ENCODE measurements around the gene GDPD4.

GDPD4 gene

DNA sequence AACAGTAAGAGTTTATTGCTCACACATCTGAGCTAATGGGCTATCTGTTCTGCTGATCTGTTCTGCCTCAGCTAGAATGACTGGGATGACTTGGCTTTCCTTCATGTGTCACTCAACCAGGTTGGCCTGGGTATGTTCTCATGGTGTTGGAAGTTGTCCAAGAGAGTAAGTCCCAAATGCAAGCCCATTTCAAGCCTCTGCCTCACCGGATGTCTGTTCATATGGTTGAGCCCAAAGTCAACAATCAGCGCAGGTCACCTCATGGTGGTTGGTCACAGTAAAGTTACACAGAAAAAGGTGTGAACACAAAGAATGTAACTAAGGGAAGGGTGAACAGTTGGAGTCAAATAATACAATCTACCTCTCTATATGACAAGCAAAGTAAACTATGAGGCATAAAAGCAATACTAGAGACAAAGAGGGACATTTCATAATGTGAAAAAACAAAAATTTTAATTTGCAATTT lies 1.9 kb downstream of the GDPD4 start:
- DNase-seq = no peak

DNA sequence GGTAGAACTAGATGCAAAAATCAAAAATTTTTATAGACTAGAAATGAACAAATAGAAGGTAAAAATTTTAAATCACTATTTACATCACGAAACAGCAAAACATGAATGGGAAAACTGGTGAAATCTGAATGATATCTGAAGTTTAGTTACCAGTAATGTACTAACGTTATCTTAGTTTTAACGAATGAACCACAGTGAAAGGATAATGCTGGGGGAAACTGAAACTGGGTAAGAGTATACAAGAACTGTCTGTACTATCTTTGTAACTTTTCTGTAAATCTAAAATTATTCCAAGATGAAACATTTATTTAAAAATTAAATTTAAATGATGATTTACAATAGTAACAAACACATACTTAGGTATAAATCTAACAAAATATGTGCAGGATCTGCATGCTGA lies 7.4 kb downstream of the GDPD4 start:
- no peak for DNase-seq

DNA sequence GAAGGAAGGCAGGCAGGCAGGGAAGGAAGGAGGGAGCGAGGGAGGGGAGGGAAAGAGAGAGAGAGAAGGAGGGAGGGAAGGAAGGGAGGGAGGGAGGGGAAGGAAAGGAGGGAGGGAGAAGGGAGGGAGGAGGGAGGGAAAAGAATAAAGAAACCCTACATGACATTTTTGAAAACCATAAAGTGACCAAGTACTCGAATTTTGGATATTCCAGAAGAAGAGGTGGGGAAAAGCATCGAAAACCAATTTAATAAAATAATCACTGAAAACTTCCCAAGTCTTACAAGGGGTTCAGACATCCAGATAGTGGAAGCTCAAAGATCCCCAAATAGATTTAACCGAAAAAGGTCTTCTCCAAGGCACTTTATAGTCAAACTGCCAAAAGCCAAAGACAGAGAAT lies 11.7 kb downstream of the GDPD4 start:
- no peak for DNase-seq

DNA sequence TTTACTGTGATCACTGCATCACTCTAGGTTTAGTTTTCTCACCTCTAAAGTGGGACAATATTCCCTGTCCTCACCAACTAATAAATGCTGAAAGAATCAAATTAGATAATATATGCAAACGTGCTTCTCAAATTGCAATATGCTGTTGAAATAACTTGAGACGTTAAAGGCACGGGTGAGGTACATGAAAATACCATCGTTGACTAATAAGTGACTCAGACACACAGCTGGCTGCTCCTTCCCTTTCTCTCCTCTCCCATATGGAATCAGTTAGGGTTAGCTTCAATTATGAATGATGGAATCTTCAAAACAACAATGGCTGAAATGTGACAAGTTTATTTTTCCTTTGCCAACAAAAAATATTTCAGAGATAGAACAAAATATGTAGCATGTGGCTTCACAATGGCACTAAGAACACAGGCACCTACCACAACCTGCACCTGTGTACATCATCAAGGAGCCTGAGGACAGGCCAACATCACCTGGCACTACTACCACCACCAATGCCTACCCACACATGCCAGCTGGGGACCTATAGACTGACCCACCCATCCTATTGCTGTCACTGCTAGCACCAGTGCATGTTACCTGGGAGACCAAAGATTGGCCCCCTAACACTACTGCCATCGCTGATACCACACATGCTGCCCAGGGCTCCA lies 13.7 kb downstream of the GDPD4 start:
- DNase-seq = no peak

DNA sequence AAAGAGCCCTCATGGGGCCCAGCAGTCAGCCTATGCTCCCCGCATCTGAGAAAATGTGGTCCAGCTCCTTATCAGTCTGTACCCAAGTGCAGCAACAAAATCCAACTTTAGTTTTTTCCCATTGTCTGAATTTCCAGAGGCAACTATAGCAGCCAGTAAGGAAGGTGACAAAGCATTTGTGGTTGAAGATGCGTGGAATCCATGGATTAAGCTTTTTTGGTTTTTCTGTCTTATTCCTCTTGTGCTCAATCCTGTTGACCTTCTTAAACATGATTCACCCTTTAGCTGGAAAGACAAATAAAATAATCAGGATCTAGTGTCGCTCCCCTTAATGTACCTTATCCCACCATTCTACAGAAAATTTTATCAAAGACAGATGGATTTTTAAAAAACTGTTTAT lies 14.3 kb downstream of the GDPD4 start:
- DNase-seq = no peak

DNA sequence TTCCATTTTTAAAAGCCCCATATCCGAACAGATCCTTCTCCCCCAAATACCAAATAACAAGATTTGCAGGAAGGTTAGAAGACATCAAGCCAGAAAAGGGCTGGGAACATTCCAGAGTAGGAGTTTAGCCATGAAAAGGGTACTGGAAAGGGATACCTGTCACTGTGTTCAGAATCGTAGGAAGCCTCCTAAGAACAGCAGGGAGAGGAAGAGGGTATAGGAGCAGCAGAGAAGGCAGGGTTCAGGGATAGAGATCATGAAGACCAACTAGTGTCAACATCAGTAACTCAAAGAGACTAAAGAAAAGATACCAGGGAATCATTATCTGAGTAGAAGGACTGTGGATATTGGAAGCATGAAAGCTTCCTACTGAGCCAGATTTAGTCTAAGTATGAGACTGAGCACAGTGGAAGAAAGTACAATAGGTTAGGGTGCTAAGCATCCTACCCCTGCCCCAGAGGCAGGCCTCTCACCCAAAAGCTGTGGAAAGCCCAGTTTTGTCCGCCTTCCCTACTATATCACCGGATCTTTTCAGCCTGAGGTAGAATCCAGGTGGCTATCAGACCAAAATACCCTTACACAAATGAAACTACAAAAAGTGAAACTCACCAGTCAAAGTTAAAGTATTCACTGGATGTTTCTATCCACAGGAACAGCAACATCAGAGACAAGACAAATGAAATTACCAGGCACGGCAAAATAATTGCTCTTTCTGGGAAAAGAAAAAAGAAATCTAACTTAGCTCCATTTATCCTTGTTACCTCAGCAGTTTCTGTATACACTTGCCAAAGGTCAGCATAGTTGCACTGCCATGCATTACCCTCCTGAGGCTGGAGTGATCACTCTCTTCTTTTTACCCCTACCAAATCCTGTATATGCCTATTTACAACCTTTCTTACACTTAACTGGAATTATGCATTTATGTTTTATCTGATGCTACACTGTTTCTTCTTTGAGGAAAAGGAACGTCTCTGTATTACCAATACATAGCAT lies 16.7 kb downstream of the GDPD4 start:
- DNase-seq = no peak

DNA sequence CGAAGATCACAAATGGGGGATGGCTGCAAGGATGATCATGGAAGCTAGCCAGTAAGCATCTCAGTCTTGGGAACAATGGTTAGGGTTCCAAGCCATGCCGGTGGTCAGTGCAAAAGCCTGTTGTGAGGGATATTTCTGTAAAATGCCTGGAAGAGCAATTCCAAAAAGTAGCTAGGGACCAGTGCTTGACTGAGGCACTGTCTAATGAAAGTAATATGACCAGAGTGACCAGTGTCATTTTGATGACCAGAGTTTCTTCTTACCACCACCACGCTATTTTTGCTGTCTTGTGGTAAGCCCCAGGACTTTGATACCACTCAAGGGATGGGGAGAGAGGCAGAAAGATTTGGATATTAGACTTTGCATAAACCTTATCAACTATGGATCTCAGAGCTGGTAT lies 18.4 kb downstream of the GDPD4 start:
- no peak for DNase-seq

DNA sequence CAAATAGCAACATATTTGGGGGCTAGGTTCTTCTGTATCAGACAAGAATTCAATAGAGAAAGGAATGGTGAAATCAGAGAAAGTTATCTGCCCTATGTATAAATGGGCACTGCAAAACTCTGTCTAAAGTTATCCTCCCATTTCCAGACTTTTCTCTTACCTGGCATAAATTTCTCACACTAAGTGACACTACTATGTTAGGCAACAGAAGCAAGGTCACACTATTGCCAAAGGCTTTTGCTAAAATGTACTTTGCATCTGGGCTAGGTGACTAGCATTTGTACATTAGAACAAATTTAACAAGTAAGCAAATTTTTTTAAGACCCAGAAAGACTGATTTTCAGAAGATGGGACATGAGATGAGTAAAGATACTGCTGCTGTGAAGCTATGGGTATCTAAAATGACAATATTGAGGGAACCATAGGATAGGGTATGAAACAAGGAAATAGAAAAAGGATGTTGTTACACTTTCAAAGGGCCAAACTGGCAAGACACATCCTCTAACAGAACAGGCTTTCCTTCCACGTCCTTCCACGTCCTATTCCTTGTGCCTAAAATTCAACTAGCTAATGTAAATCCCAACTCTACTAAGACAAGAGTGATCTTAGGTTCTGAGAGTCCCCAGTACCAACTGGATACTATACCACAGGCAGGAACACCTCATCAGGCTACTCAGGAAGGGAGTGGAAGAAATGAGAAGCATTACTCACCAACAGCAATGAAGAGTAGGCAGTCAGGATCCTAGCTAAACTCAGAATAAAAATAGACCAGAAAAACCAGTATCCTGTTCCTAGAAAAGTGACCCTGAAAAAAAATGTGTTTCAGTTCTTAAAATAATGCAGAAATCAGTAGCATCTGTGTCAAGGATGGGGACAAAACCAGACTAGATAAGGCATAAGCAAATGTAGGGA lies 22.6 kb downstream of the GDPD4 start:
- no peak for DNase-seq

DNA sequence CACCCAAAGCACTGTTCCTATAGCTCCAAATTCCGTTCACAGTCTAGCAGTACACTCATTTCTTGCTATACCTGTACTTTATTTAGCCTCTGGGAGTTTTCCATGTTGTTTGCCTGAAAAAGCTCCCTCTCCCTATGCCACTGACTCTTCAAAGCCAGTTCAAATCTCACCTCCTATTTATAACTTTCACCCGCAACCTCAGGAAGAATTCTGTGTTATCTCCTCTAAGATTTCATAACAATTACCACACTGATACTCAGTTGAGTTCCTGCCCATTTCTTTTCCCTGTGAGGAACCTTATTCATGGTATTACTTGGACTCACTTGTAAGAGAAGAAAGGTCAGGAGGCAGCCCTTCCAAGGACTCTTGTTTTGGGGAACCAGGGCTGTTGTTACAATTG lies 25.2 kb downstream of the GDPD4 start:
- DNase-seq = no peak

DNA sequence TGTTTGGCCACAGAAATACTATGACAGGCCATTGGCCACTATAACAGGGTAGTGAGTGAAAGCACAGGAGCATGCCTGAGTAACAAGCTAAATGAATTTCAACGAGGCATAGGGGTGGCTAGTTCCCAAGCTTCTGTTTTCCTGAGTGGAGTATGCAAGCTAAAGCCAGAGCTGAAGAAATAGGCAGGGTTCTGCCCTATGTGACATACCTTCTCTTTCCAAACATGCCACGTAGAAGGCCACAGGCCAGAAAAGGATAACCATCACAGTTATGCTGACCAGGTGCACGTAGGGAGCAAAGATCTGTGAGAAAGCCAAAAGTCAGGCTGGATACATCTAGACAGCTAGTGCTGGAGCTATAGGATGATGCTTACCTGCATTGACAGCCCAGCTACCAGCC lies 30.6 kb downstream of the GDPD4 start:
- DNase-seq = no peak

DNA sequence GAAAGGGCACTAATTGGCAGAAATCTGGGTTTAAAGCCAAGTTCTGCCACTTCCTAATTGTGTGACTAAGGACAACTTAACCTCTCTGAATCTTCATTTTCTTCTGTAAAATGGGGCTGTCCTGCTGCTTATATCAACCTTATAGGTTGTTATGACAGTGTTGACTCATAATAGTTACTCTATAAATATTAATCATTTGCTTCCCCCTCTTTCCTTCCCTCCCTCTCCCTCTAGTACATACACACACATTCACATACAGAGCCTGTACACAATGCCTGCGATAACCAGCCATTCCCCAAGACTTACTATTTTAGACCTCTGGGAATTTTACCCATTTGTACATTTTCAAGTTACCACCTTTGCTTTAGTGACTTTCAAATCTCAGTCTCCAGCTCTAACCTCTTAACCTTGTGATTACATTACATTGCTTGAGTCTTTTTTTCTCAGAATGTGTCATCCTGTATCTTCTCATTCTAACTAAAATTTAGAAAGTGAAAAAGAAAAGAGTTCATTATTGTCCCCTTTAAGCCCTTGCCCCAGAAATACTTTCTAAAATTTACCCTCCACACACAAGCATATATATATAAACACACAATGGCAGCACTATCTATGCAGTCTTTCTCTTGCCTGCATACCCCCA lies 31.9 kb downstream of the GDPD4 start:
- DNase-seq = no peak

DNA sequence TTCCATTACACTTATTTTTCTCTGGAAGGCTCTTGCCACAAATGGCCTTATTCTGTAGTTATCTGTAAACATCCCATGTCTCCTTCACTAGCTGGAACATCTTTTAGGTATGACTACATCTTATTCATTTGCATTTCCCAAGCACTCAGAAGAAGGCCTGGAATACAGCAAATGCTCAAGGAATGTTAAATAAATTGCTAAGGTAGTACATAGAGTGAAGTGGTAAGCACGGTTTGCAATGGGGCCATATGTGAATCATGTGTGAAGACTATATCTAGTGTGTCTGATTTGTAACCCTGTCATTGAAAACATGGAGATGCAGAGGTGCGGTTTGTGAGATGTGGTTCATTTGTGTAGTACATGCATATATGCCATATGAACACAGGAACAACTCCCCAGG lies 33.5 kb downstream of the GDPD4 start:
- no peak for DNase-seq

DNA sequence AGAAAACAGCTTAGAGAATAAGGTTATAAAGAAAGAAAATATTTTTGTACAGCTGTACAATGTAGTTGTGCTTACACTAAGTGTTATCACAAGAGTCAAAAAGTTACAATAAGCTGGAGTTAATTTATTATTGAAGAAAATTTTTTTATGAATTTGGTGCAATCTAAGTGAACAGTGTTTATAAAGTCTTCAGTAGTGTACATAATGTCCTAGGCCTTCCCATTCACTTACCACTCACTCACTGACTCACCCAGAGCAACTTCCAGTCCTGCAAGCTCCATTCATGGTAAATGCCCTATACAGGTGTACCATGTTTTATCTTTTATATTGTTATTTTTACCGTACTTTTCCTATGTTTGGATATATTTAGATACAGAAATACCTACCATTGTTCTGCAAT lies 34.7 kb downstream of the GDPD4 start:
- DNase-seq = no peak

DNA sequence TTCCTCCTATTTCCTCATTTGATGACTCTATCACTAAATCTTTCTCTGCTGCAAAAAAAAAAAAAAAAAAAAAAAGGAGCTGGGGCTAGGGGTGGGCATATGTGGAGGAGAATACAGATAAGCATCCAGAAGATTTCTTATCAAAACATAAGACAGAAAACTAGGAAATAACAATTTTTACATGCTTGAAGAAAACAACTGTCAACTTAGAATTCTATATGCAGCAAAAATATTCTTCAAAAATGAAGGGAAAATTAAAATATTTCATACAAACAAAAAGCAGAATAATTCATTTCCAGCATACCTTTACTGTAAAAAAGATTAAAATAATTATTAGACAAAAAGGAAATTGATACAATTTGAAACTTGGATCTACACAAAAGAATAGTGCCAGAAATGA lies 38.7 kb downstream of the GDPD4 start:
- no peak for DNase-seq

DNA sequence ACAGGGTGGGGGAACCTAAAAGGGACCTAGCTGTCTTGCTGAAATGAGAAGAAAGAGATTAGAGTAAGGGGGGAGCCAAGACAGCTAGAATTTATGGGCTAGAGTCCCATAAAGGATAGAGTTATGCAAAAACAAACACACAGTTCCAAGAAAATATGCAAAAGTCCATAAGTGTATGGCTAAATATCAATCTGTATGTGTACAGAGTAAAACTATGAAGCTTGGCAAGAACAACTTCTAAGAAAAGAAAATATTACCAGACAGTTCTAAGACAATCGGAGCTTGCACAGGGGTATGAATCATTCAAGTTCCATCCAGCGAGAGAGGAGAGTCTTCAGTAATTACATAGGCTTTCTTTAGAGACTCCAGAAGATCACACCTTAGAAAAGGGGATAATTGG lies 41.8 kb downstream of the GDPD4 start:
- DNase-seq = no peak

DNA sequence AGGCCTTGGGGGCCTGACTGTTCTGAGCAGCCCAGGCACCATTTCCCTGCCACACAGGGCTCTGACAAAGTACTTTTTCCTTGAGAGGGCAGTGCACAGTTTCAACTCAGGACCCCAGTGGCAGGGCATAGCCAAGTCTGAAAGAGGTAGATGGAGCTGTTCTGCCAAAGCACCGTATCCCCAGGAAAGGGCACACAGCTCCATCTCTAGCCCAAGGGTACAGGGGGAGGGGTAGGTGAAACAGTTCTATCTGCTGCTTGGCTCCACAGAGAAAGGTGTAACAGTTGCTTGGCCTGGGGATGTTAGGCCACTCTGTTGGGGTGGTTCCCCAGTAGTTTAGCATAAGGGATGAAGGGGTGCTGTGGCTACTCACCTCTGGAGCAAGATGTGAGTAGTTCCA lies 47.8 kb downstream of the GDPD4 start:
- DNase-seq = no peak

DNA sequence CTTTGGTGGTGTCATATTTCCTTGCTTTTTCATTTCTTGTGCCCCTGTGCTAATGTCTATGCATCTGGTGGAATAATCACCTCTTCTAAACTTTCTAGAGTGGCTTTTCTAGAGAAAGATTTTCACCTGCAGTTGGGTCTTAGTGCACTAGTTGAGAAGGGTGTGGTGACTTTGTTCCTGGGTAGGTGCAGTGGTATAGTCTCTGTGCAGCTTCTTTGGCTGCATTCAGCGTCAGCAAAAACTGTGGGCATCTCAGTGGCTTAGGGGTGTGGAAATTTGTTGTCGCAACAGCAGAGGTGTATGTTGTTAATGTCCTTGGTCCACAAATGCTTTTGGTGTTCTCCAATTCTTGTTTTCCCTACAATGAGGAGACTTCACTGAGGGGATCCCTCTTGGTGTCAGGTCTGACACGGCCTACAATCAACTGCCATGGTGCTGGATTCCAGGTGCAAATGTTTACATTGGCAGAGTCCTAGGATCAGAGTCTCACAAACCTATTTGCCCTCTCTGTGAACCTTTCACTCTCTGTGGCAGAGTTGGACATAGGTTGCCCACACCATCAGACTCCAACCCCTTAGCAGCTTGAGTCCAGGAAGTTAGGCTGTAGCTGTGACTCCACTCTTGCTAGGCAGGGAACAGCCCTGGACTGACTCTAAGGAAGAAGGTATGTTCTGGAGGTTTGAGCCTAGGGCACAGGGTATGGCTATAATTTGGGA lies 48.8 kb downstream of the GDPD4 start:
- no peak for DNase-seq

DNA sequence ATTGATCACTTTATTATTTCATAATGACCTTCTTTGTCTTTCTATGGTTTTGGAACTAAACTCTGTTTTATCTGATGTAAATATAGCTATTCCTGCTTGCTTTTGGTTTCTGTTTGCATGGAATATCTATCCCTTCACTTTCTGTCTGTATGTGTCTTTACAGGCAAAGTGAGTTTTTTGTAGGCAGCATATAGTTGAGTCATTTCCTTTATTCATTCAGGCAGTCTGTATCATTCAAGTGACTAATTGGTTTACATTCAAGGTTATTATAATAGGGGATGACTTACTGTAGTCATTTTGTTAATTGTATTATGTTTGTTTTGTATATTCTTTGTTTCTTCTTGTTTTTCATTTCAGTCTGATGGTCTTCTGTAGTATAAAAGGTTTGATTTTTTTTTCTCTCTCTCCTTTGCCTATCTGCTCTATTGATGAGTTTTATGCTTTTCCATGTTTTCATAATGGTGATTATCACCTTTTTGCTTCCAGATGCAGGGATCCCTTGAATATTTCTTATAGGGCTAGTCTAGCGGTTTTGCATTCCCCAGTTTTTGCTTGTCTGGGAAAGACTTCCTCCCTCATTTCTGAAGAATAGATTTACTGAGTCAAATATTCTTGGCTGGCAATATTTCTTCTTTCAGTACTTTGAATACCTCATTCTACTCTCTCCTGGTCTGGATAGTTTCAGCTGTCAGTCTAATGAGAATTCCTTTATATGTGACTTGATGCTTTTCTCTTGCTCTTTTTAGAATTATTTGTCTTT lies 50.4 kb downstream of the GDPD4 start:
- no peak for DNase-seq

DNA sequence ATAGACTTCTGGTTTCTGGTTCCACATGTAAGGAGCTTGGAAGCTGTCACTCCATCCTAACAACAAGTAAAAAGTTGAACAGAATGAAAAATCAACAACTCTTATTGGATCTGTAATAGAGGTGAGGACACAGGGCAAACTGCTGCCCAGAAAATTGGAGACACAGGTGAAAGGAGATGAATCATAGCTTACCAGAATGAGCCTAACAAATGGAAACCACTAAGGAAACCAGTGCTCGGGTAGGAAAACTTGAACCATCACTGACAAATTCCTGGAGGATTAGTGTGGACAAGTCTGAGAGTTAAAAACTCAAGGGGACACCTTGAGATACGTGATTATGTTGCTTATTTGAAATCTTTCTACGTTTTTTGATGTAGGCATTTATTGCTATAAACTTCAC lies 52.1 kb downstream of the GDPD4 start:
- DNase-seq = no peak
